Measurements from ENCODE around the gene NRXN3.

NRXN3 gene

DNA sequence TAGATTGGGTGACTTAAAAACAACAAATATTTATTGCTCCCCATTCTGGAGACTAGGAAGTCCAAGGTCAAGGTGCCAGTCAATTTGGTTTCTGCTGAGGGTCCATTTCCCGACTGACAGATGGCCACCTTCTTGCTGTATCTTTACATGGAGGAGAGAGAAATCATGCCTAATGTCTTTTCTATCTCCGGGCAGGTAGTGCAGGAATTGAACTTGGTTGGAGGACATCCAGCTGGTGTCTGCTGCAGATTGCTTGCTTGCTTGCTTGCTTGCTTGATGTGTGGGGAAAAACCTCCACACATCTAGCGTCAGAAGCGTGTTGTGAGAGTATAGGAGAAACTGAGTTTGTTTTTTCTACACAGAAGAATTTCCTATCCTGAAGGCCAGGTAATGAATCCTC lies 1479.7 kb downstream of the NRXN3 start:
- H3K4me3 ChIP-seq, result no peak overlapping the region
- peaks cover 5 to 20% (median 10%) of the 10 kb centered on the region in 11 experiments; a peak in 20 of 22 replicates for H3K9me3 ChIP-seq (replicated peaks in 1 of 11)
- H3K4me1 ChIP-seq, result no peaks in the 10 kb centered on the region
- TF ChIP-seq Cebpa-rat (IDR thresholded peaks at IDR 0.05), result no peak
- no peaks in the 10 kb centered on the region for H3K27me3 ChIP-seq
- no peak overlapping the region for H3K9ac ChIP-seq
- no peak overlapping the region for H3K27ac ChIP-seq
- no peaks in the 10 kb centered on the region for H4K20me1 ChIP-seq
- H3K36me3 ChIP-seq, result no peaks in the 10 kb centered on the region
- H3K4me2 ChIP-seq, result no peak overlapping the region

- Histone ChIP-seq H3K4me3 (no peak overlapping the region), H3K27me3 (no peaks in the 10 kb centered on the region), H4K20me1 (no peaks in the 10 kb centered on the region), H3K27ac (no peak overlapping the region), H3K9me3 (replicated peaks in 1 of 11) (peaks cover 5 to 20% (median 10%) of the 10 kb centered on the region in 11 experiments; a peak in 20 of 22 replicates), H3K36me3 (no peaks in the 10 kb centered on the region), H3K4me1 (no peaks in the 10 kb centered on the region), H3K4me2 (no peak overlapping the region), H3K9ac (no peak overlapping the region)
- no peak for TF ChIP-seq Cebpa-rat (IDR thresholded peaks at IDR 0.05)
Observed at GRCh38 chr14:79652513-79653307, 1482.5 kb downstream of the NRXN3 start.

DNA sequence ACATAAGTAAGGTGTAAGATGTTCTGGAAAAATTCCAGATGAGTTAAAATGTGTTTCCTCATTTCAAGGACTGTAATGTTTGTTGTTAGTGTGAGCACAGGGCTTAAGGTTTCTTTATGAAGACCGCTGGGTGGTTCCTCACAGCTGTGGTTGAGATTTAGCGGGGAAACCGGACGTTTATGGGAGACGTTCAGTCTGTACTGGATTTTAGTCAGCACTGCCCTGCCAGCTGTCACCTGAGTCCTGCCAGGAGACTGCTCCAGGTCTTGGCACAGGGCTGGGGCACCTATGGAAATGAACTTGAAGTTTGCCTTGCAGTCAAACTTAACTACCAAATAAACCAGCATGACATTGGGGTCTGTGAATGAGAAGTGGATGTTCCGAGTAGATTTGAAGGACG lies 1485.9 kb downstream of the NRXN3 start:
- Histone ChIP-seq H3K4me1 (peaks cover 0 to 11% (median 0%) of the 10 kb centered on the region in 10 experiments; a peak in 2 of 20 replicates), H3K9ac (no peak overlapping the region), H3K4me2 (no peak overlapping the region), H4K20me1 (no peaks in the 10 kb centered on the region), H3K36me3 (no peaks in the 10 kb centered on the region), H3K4me3 (no peak overlapping the region), H3K27ac (no peak overlapping the region), H3K9me3 (replicated peaks in 1 of 11) (peaks cover 5 to 20% (median 10%) of the 10 kb centered on the region in 11 experiments; a peak in 20 of 22 replicates), H3K27me3 (no peaks in the 10 kb centered on the region)
- TF ChIP-seq Cebpa-rat (IDR thresholded peaks at IDR 0.05), result no peak

DNA sequence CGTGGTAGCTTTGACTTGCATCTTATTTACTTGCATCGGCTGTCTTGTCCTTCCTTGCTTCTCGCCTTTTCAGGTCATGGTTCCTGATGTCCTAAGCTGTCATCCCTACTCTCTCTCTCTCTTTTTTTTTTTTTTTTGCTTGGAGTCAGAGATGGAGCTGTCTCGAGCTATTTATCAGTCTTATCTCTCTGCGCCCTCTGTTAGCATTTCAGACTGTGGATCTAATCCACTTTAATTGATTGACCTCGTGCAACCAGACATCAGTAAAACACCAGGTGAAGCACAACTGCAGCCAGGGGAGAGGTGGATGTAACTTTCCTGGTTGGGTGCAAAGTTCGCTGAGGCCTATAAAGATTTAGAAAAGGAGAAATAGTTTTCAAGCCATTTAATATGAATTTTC lies 1486.3 kb downstream of the NRXN3 start:
- Histone ChIP-seq H3K9ac (no peak overlapping the region), H3K9me3 (replicated peaks in 1 of 11) (peaks cover 5 to 20% (median 10%) of the 10 kb centered on the region in 11 experiments; a peak in 20 of 22 replicates), H3K4me2 (no peak overlapping the region), H3K4me1 (peaks cover 0 to 11% (median 0%) of the 10 kb centered on the region in 10 experiments; a peak in 2 of 20 replicates), H3K27me3 (no peaks in the 10 kb centered on the region), H4K20me1 (no peaks in the 10 kb centered on the region), H3K36me3 (no peaks in the 10 kb centered on the region), H3K27ac (no peak overlapping the region), H3K4me3 (no peak overlapping the region)
- TF ChIP-seq Cebpa-rat (IDR thresholded peaks at IDR 0.05), result no peak

DNA sequence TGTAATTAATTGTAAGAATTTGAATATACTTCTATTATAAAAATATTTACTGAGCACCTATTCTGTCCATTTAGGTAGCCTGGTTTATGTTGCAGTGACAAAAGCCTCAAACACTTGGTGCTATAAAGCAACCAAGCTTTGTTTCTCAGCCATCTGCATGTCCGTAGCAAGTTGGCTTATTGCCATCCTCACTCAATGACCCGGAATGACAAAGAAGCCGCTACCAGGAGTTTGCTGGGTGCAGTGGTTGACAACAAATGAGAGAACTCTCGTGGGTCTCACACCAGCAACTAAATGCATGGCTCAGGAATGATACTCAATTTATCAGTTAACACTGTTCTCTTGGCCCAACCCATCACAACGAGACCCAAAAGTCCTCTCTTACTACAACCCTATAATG lies 1488.0 kb downstream of the NRXN3 start:
- Histone ChIP-seq H3K9me3 (replicated peaks in 1 of 11) (peaks cover 5 to 13% (median 11%) of the 10 kb centered on the region in 11 experiments; a peak in 21 of 22 replicates), H3K27me3 (no peaks in the 10 kb centered on the region), H3K27ac (no peak overlapping the region), H3K4me2 (no peak overlapping the region), H3K4me1 (peaks cover 0 to 11% (median 0%) of the 10 kb centered on the region in 10 experiments; a peak in 2 of 20 replicates), H3K36me3 (no peaks in the 10 kb centered on the region), H3K9ac (no peak overlapping the region), H3K4me3 (no peak overlapping the region), H4K20me1 (no peaks in the 10 kb centered on the region)
- TF ChIP-seq Cebpa-rat (IDR thresholded peaks at IDR 0.05), result no peak

DNA sequence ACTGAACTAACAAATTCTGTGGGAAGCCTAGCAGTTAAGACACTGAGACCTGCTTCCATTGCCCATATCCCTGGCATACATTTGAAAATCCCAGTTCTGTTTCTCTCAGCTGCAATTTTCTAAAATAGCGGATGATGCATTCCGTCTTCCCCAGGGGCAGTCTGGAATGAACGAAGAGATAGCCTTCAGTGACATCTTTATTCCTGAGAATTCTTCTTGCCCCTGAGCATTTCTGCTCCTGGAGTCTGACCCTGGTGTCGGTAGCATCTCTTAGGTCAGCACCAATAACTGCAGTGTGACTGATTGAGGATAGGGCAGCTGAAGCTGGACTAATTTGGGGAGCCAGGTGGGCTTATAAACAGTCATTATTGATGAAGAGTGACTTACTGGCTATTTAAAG lies 1488.6 kb downstream of the NRXN3 start:
- Histone ChIP-seq H3K36me3 (no peaks in the 10 kb centered on the region), H3K27ac (no peak overlapping the region), H3K4me1 (peaks cover 0 to 11% (median 0%) of the 10 kb centered on the region in 10 experiments; a peak in 2 of 20 replicates), H3K4me2 (no peak overlapping the region), H3K9me3 (replicated peaks in 1 of 11) (peaks cover 3 to 11% (median 6%) of the 10 kb centered on the region in 11 experiments; a peak in 21 of 22 replicates), H3K4me3 (no peak overlapping the region), H4K20me1 (no peaks in the 10 kb centered on the region), H3K9ac (no peak overlapping the region), H3K27me3 (no peaks in the 10 kb centered on the region)
- no peak for TF ChIP-seq Cebpa-rat (IDR thresholded peaks at IDR 0.05)

GRCh38 chr14:79660053-79660939 lies 1490.1 kb downstream of the NRXN3 start:
- Histone ChIP-seq H3K36me3 (no peaks in the 10 kb centered on the region), H3K9me3 (replicated peaks in 1 of 11) (peaks cover 0 to 8% (median 0%) of the 10 kb centered on the region in 11 experiments; a peak in 2 of 22 replicates), H3K27ac (no peak overlapping the region), H3K4me2 (no peak overlapping the region), H3K27me3 (no peaks in the 10 kb centered on the region), H3K4me3 (no peak overlapping the region), H4K20me1 (no peaks in the 10 kb centered on the region), H3K9ac (no peak overlapping the region), H3K4me1 (peaks cover 0 to 11% (median 0%) of the 10 kb centered on the region in 10 experiments; a peak in 2 of 20 replicates)
- TF ChIP-seq Cebpa-rat (IDR thresholded peaks at IDR 0.05), result no peak

DNA sequence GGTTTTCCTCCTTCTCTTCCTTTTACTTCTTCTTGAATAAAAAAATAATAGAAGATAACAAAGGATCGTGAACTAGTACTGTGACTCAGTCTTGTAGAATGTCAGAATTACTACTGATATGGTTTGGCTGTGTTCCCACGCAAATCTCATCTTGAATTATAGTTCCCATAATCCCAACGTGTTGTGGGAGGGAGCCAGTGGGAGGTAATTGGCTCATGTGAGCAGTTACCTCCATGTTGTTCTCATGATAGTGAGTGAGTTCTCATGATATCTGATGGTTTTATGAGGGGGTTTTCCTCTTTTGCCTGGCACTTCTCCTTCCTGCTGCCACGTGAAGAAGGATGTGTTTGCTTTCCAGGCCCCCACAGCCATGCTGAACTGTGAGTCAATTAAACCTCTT lies 1491.6 kb downstream of the NRXN3 start:
- no peak for TF ChIP-seq Cebpa-rat (IDR thresholded peaks at IDR 0.05)
- Histone ChIP-seq H3K4me1 (peaks cover 0 to 11% (median 0%) of the 10 kb centered on the region in 10 experiments; a peak in 2 of 20 replicates), H3K27ac (no peak overlapping the region), H3K27me3 (no peaks in the 10 kb centered on the region), H4K20me1 (no peaks in the 10 kb centered on the region), H3K9ac (no peak overlapping the region), H3K36me3 (no peaks in the 10 kb centered on the region), H3K4me2 (no peak overlapping the region), H3K9me3 (replicated peaks in 1 of 11) (peaks cover 0 to 8% (median 0%) of the 10 kb centered on the region in 11 experiments; a peak in 2 of 22 replicates), H3K4me3 (no peak overlapping the region)

DNA sequence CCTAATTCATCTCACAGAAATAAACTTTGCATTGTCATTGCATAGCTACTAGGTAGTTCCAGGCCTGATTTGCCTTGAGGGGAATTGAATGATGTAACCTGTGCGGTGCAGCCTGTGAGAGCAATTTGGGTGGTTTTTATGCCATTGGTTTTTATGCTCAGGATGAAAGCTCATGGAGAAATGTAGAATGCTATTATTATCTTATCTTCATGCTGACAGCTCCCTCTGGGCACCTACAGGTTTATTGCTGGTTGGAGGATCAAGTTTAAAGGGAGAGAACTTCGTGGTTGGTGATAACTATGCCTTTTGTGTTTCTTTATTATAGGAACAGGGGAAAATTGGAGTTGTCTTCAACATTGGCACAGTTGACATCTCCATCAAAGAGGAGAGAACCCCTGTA lies 1493.3 kb downstream of the NRXN3 start:
- H3K9ac ChIP-seq, result no peak overlapping the region
- H3K27ac ChIP-seq, result no peak overlapping the region
- no peaks in the 10 kb centered on the region for H3K36me3 ChIP-seq
- no peaks in the 10 kb centered on the region for H3K27me3 ChIP-seq
- H3K4me3 ChIP-seq, result no peak overlapping the region
- H3K4me2 ChIP-seq, result no peak overlapping the region
- no peak for TF ChIP-seq Cebpa-rat (IDR thresholded peaks at IDR 0.05)
- H4K20me1 ChIP-seq, result no peaks in the 10 kb centered on the region
- H3K9me3 ChIP-seq (replicated peaks in 1 of 11), result peaks cover 0 to 8% (median 0%) of the 10 kb centered on the region in 11 experiments; a peak in 2 of 22 replicates
- peaks cover 0 to 11% (median 0%) of the 10 kb centered on the region in 10 experiments; a peak in 2 of 20 replicates for H3K4me1 ChIP-seq

All from BLaER1 treated with 17β-estradiol and CSF1 and Interleukin-3, amounts not matched to agents 10 nM and 100 nM (cell line).